ENCODE measurements around the gene CD302. TPM values are rescaled to one million over a fixed set of nuclear protein-coding genes. Genes with fewer than 3 reads are reported as not detected.
"Not testable (repeated sequence)": the region's sequence is repeated elsewhere in the genome, so short reads cannot be mapped to it uniquely, and the experiment has no call there.

Gene CD302
- total and polyA plus RNA-seq, 10 of the 15 experiments (the other 5 are each of a cell fraction or from before 2014, with no cell fraction given) = 0.48 to 4.0 (median 2.1) TPM

DNA sequence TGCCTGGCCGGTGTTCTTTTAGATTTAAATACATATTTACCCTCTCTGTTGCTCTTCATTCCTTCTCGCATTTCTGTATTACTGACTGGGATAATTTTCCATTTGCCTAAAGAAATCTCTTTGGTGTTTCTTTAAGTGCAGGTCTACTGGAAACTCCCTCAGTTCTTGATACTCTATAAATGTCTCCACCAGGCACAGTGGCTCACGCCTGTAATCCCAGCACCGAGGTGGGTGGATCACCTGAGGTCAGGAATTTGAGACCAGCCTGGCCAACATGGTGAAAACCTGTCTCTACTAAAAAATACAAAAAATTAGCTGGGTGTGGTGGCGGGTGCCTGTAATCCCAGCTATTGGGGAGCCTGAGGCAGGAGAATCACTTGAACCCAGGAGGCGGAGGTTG, 10.4 kb downstream of the CD302 start:
- H2AFZ ChIP-seq (ENCODE audit: control insufficient read depth, low read depth, low read length); H3K4me1 ChIP-seq (ENCODE audit: control insufficient read depth, insufficient read depth, low read length); BruUV-seq (replicated peaks); H3K27me3 ChIP-seq (replicated peaks in 1 of 2; ENCODE audit: control insufficient read depth in 2 of 2, insufficient read depth in 2 of 2, low read length in 1 of 2); in situ Hi-C loops (cut with MboI); H4K20me1 ChIP-seq (ENCODE audit: control insufficient read depth, insufficient read depth); H3K36me3 ChIP-seq (ENCODE audit: control insufficient read depth in 2 of 2, insufficient read depth in 2 of 2, low read length in 1 of 2); H3K79me2 ChIP-seq (ENCODE audit: control insufficient read depth, insufficient read depth, low read length); H3K9ac ChIP-seq (ENCODE audit: control insufficient read depth, insufficient read depth, low read length); H3K27ac ChIP-seq (ENCODE audit: control insufficient read depth, insufficient read depth); POLR2A ChIA-PET; DNase-seq (ENCODE audit: low read depth, low spot score); RAD21 ChIA-PET (ENCODE audit: unreplicated experiment); H3K4me3 ChIP-seq; H3K4me2 ChIP-seq (ENCODE audit: control insufficient read depth, insufficient read depth); ATAC-seq; intact Hi-C loops (cut with micrococcal nuclease; ENCODE audit: unreplicated experiment); FAIRE-seq; H3K9me3 ChIP-seq (replicated peaks; ENCODE audit: control insufficient read depth, insufficient read depth, low read length): not testable (repeated sequence)
- 93% methylated on average over 5 of the region's 6 CpGs for WGBS (ENCODE audit: insufficient coverage, insufficient replicate concordance, low lambda C conversion rate, missing lambda C conversion rate)
- ChIA-PET SMC1A (ENCODE audit: uncharacterized antibody, unreplicated experiment) (interaction anchor here (0.8 kb wide), 1 partner anchor 18 kb away, joined by 3 read pairs; no protein-coding TSS in a partner anchor), CTCF (interaction anchor here (1.1 kb wide), 1 partner anchor 181 kb away, joined by 3 read pairs; no protein-coding TSS in a partner anchor)

DNA sequence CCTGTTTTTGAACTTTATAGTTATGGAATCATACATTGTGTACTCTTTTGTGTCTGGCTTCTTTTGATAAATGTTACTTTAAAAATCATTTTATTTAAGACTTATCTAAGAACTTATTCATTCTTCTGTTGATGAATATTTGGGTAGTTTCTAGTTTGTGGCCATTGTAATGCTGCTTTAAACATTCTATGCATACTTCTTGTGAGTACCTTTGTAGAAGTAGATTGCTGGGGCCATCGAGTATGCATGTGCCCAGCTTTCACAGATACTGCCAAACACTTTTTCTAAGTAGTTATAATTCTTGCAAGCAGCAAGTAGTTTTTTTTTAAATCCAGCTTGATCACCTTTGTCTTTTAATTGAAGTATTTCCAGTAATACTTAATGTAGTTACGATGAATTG, 11.1 kb downstream of the CD302 start:
- no peaks in the 10 kb centered on the region for H3K79me2 ChIP-seq (ENCODE audit: control insufficient read depth, insufficient read depth, low read length)
- no TSS peak for BruUV-seq (replicated peaks)
- H3K27me3 ChIP-seq (replicated peaks in 1 of 2; ENCODE audit: control insufficient read depth in 2 of 2, insufficient read depth in 2 of 2, low read length in 1 of 2) = no peaks in the 10 kb centered on the region
- SMC1A ChIA-PET (ENCODE audit: uncharacterized antibody, unreplicated experiment) = interaction anchor here (0.6 to 0.8 kb wide), 2 partner anchors 17 to 45 kb away, joined by 3 read pairs; no protein-coding TSS in a partner anchor
- intact Hi-C loops (cut with micrococcal nuclease; ENCODE audit: unreplicated experiment) = no loop called here
- H3K27ac ChIP-seq (ENCODE audit: control insufficient read depth, insufficient read depth) = no peak overlapping the region
- TF ChIP-seq PML (IDR thresholded peaks at IDR 0.05; ENCODE audit: low read length) (no peak), LARP7 (IDR thresholded peaks at IDR 0.05) (no peak), ZNF217 (IDR thresholded peaks at IDR 0.05) (no peak), STAT3 (IDR thresholded peaks at IDR 0.05; ENCODE audit: low read depth, low read length) (no peak), ZNF274 (IDR thresholded peaks at IDR 0.05; ENCODE audit: insufficient read depth, insufficient read length) (no peak), MTA3 (IDR thresholded peaks at IDR 0.05; ENCODE audit: borderline replicate concordance, low read length) (no peak)
- TF ChIP-seq, protein P1, sequence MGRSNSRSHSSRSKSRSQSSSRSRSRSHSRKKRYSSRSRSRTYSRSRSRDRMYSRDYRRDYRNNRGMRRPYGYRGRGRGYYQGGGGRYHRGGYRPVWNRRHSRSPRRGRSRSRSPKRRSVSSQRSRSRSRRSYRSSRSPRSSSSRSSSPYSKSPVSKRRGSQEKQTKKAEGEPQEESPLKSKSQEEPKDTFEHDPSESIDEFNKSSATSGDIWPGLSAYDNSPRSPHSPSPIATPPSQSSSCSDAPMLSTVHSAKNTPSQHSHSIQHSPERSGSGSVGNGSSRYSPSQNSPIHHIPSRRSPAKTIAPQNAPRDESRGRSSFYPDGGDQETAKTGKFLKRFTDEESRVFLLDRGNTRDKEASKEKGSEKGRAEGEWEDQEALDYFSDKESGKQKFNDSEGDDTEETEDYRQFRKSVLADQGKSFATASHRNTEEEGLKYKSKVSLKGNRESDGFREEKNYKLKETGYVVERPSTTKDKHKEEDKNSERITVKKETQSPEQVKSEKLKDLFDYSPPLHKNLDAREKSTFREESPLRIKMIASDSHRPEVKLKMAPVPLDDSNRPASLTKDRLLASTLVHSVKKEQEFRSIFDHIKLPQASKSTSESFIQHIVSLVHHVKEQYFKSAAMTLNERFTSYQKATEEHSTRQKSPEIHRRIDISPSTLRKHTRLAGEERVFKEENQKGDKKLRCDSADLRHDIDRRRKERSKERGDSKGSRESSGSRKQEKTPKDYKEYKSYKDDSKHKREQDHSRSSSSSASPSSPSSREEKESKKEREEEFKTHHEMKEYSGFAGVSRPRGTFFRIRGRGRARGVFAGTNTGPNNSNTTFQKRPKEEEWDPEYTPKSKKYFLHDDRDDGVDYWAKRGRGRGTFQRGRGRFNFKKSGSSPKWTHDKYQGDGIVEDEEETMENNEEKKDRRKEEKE (IDR thresholded peaks at IDR 0.05) = no peak
- TF ChIP-seq, protein P2, sequence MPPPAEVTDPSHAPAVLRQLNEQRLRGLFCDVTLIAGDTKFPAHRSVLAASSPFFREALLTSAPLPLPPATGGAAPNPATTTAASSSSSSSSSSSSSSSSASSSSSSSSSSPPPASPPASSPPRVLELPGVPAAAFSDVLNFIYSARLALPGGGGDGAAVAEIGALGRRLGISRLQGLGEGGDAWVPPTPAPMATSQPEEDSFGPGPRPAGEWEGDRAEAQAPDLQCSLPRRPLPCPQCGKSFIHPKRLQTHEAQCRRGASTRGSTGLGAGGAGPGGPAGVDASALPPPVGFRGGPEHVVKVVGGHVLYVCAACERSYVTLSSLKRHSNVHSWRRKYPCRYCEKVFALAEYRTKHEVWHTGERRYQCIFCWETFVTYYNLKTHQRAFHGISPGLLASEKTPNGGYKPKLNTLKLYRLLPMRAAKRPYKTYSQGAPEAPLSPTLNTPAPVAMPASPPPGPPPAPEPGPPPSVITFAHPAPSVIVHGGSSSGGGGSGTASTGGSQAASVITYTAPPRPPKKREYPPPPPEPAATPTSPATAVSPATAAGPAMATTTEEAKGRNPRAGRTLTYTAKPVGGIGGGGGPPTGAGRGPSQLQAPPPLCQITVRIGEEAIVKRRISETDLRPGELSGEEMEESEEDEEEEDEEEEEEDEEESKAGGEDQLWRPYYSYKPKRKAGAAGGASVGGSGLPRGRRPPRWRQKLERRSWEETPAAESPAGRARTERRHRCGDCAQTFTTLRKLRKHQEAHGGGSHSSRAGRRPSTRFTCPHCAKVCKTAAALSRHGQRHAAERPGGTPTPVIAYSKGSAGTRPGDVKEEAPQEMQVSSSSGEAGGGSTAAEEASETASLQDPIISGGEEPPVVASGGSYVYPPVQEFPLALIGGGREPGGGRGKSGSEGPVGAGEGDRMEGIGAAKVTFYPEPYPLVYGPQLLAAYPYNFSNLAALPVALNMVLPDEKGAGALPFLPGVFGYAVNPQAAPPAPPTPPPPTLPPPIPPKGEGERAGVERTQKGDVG (CRISPR knock-in tag; IDR thresholded peaks at IDR 0.05) = no peak
- no peaks in the 10 kb centered on the region for H3K4me1 ChIP-seq (ENCODE audit: control insufficient read depth, insufficient read depth, low read length)
- 92% methylated on average over 2 of the region's 2 CpGs for WGBS (ENCODE audit: insufficient coverage, insufficient replicate concordance, low lambda C conversion rate, missing lambda C conversion rate)
- no peaks in the 10 kb centered on the region for H3K9me3 ChIP-seq (replicated peaks; ENCODE audit: control insufficient read depth, insufficient read depth, low read length)
- H2AFZ ChIP-seq (ENCODE audit: control insufficient read depth, low read depth, low read length) = no peak overlapping the region
- H3K36me3 ChIP-seq (ENCODE audit: control insufficient read depth in 2 of 2, insufficient read depth in 2 of 2, low read length in 1 of 2) = no peaks in the 10 kb centered on the region
- DNase-seq (ENCODE audit: low read depth, low spot score) = no peak
- CTCF ChIA-PET = interaction anchor here (1.1 kb wide), 1 partner anchor 181 kb away, joined by 3 read pairs; no protein-coding TSS in a partner anchor
- FAIRE-seq = no peak
- no peaks in the 10 kb centered on the region for H4K20me1 ChIP-seq (ENCODE audit: control insufficient read depth, insufficient read depth)
- POLR2A ChIA-PET = no interaction called here
- RAD21 ChIA-PET (ENCODE audit: unreplicated experiment) = no interaction called here
- H3K4me3 ChIP-seq = no peak overlapping the region
- in situ Hi-C loops (cut with MboI) = no loop called here
- no peak overlapping the region for H3K9ac ChIP-seq (ENCODE audit: control insufficient read depth, insufficient read depth, low read length)
- no peak overlapping the region for H3K4me2 ChIP-seq (ENCODE audit: control insufficient read depth, insufficient read depth)
- ATAC-seq = no peak
